Measurements from ENCODE around the gene SPATA33.
"Not testable (repeated sequence)": the region's sequence is repeated elsewhere in the genome, so short reads cannot be mapped to it uniquely, and the experiment has no call there.

SPATA33 gene

GRCh38 chr16:89695086-89695874 lies 37.6 kb downstream of the SPATA33 start:
- no peak overlapping the region for H3K27ac ChIP-seq
- TF ChIP-seq, protein P1, sequence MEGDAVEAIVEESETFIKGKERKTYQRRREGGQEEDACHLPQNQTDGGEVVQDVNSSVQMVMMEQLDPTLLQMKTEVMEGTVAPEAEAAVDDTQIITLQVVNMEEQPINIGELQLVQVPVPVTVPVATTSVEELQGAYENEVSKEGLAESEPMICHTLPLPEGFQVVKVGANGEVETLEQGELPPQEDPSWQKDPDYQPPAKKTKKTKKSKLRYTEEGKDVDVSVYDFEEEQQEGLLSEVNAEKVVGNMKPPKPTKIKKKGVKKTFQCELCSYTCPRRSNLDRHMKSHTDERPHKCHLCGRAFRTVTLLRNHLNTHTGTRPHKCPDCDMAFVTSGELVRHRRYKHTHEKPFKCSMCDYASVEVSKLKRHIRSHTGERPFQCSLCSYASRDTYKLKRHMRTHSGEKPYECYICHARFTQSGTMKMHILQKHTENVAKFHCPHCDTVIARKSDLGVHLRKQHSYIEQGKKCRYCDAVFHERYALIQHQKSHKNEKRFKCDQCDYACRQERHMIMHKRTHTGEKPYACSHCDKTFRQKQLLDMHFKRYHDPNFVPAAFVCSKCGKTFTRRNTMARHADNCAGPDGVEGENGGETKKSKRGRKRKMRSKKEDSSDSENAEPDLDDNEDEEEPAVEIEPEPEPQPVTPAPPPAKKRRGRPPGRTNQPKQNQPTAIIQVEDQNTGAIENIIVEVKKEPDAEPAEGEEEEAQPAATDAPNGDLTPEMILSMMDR (IDR thresholded peaks at IDR 0.05): no peak
- H3K4me1 ChIP-seq (ENCODE audit: control insufficient read depth in 1 of 2, insufficient read depth in 1 of 2, low read depth in 1 of 2, low read length in 1 of 2): peaks cover 6 to 7% of the 10 kb centered on the region in 2 experiments
- H3K4me3 ChIP-seq (ENCODE audit: low read depth in 1 of 2, low read length in 1 of 2): no peak overlapping the region
- H3K36me3 ChIP-seq: peaks cover 42% of the 10 kb centered on the region
- H3K9me3 ChIP-seq: no peaks in the 10 kb centered on the region
- no peaks in the 10 kb centered on the region for H3K27me3 ChIP-seq

- Histone ChIP-seq H3K27ac (no peak overlapping the region), H3K27me3 (no peaks in the 10 kb centered on the region), H3K9me3 (no peaks in the 10 kb centered on the region), H3K4me3 (ENCODE audit: low read depth in 1 of 2, low read length in 1 of 2) (no peak overlapping the region), H3K36me3 (peaks cover 42% of the 10 kb centered on the region), H3K4me1 (ENCODE audit: control insufficient read depth in 1 of 2, insufficient read depth in 1 of 2, low read depth in 1 of 2, low read length in 1 of 2) (peaks cover 13 to 14% of the 10 kb centered on the region in 2 experiments)
- TF ChIP-seq, protein P1 (IDR thresholded peaks at IDR 0.05): no peak
These were observed 38.4 kb downstream of the SPATA33 start for GRCh38 chr16:89695875-89696669.

DNA sequence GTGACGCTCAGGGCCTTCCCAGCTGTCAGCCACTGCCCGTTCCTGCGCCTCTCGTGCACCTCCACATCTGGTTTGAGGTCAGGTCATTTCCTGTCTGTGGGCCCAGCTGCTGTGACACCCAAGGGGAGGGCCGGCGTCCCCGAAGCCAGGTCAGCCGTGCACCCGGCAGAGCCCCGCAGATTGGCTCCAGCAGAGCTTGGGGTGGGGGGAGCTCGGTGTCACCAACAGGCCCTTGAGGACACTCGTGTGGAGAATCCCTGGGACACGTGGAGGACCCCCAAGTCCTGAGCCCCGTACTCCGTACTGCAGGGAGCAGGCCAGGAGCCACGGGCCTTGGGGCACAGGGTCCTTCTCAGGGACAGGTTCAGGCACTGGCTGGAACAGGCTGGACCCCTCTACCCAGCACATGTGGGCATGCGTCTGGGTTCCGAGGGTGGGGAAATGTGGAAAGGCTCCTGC lies 39.1 kb downstream of the SPATA33 start:
- Histone ChIP-seq H3K4me3 (ENCODE audit: low read depth in 1 of 2, low read length in 1 of 2) (no peak overlapping the region), H3K27me3 (no peaks in the 10 kb centered on the region), H3K4me1 (ENCODE audit: control insufficient read depth in 1 of 2, insufficient read depth in 1 of 2, low read depth in 1 of 2, low read length in 1 of 2) (peaks cover 13 to 19% of the 10 kb centered on the region in 2 experiments), H3K27ac (no peak overlapping the region), H3K9me3 (no peaks in the 10 kb centered on the region), H3K36me3 (peaks cover 38% of the 10 kb centered on the region)
- TF ChIP-seq, protein P1 (IDR thresholded peaks at IDR 0.05): no peak

GRCh38 chr16:89697161-89697615 lies 39.6 kb downstream of the SPATA33 start:
- Histone ChIP-seq H3K9me3 (no peaks in the 10 kb centered on the region), H3K27me3 (no peaks in the 10 kb centered on the region), H3K27ac (no peak overlapping the region), H3K4me1 (ENCODE audit: control insufficient read depth in 1 of 2, insufficient read depth in 1 of 2, low read depth in 1 of 2, low read length in 1 of 2) (peaks cover 15 to 23% of the 10 kb centered on the region in 2 experiments), H3K4me3 (ENCODE audit: low read depth in 1 of 2, low read length in 1 of 2) (no peak overlapping the region), H3K36me3 (peaks cover 33% of the 10 kb centered on the region)
- TF ChIP-seq, protein P1 (IDR thresholded peaks at IDR 0.05): no peak

GRCh38 chr16:89697616-89698331 lies 40.1 kb downstream of the SPATA33 start:
- Histone ChIP-seq H3K9me3 (no peaks in the 10 kb centered on the region), H3K27me3 (no peaks in the 10 kb centered on the region), H3K27ac (no peak overlapping the region), H3K4me3 (ENCODE audit: low read depth in 1 of 2, low read length in 1 of 2) (no peak overlapping the region), H3K36me3 (peaks cover 29% of the 10 kb centered on the region), H3K4me1 (ENCODE audit: control insufficient read depth in 1 of 2, insufficient read depth in 1 of 2, low read depth in 1 of 2, low read length in 1 of 2) (peaks cover 17 to 26% of the 10 kb centered on the region in 2 experiments)
- TF ChIP-seq, protein P1 (IDR thresholded peaks at IDR 0.05): no peak

- H3K27me3 ChIP-seq; H3K9me3 ChIP-seq; H3K27ac ChIP-seq; H3K4me3 ChIP-seq (ENCODE audit: low read depth in 1 of 2, low read length in 1 of 2): not testable (repeated sequence)
- peaks cover 17 to 26% of the 10 kb centered on the region in 2 experiments for H3K4me1 ChIP-seq (ENCODE audit: control insufficient read depth in 1 of 2, insufficient read depth in 1 of 2, low read depth in 1 of 2, low read length in 1 of 2)
- H3K36me3 ChIP-seq: peaks cover 23% of the 10 kb centered on the region
These were observed 41.1 kb downstream of the SPATA33 start for GRCh38 chr16:89698717-89699116.

- H3K9me3 ChIP-seq, H3K27me3 ChIP-seq: not testable (repeated sequence)
- H3K36me3 ChIP-seq: peaks cover 16% of the 10 kb centered on the region
- peak overlapping the region; percentile 64 to 96 for H3K4me3 ChIP-seq (ENCODE audit: low read depth in 1 of 2, low read length in 1 of 2)
- H3K27ac ChIP-seq: peak overlapping the region; percentile 94
- H3K4me1 ChIP-seq (ENCODE audit: control insufficient read depth in 1 of 2, insufficient read depth in 1 of 2, low read depth in 1 of 2, low read length in 1 of 2): peaks cover 17 to 26% of the 10 kb centered on the region in 2 experiments
These were observed 42.0 kb downstream of the SPATA33 start for GRCh38 chr16:89699629-89700099.
